Esophagus muscularis mucosa (tissue), 4 donors: ENCODE results near the gene RIN3. TPM values are rescaled to one million over a fixed set of nuclear protein-coding genes. Genes with fewer than 3 reads are reported as not detected.

Experiments used
- DNase-seq: peaks from one replicate; pipeline ENCODE4 v3.0.0-alpha.2; 2017; ENCODE audit errors: extremely low spot score
- H3K27ac ChIP-seq, 4 donors: fragments of 200-600 bp; sonication (generic); replicated peaks in 1 of 4; 1 replicate in 3 of 4; 2 replicates in 1 of 4; pipeline ENCODE4 v1.5.1; 2016 to 2019; ENCODE audit warnings: mild to moderate bottlenecking in 1 of 4
- H3K27me3 ChIP-seq, 4 donors: fragments of 200-600 bp; sonication (generic); one replicate each; pipeline versions ENCODE4 v1.5.1 to v1.6.0; 2016 to 2019
- H3K36me3 ChIP-seq, 4 donors: fragments of 200-600 bp; sonication (generic); one replicate each; pipeline ENCODE4 v1.5.1; 2016 to 2019
- H3K4me1 ChIP-seq, 4 donors: fragments of 200-600 bp; sonication (generic); one replicate each; pipeline ENCODE4 v1.5.1; 2016 to 2019
- H3K4me3 ChIP-seq, 4 donors: fragments of 200-600 bp; sonication (generic); 1 replicate in 2 of 4; 2 replicates in 2 of 4; pipeline ENCODE4 v1.5.1; 2016 to 2019; ENCODE audit warnings: mild to moderate bottlenecking in 4 of 4, moderate library complexity in 1 of 4
- H3K9me3 ChIP-seq, 4 donors: fragments of 200-600 bp; sonication (generic); 1 replicate in 3 of 4; 2 replicates in 1 of 4; pipeline ENCODE4 v1.5.1; 2016 to 2019
- CTCF ChIP-seq, 3 experiments: fragments of 200-600 bp in 2 of 3; fragments of 450-650 bp in 1 of 3; sonication (generic) in 2 of 3; IDR thresholded peaks; one replicate each; pipeline ENCODE4 v1.5.1; 2017 to 2019; ENCODE audit warnings: antibody characterized with exemption in 3 of 3, mild to moderate bottlenecking in 2 of 3, moderate library complexity in 1 of 3
- EP300 ChIP-seq: sonication (generic); formaldehyde crosslinking; IDR thresholded peaks from one replicate; pipeline ENCODE4 v1.6.1; 2017; ENCODE audit warnings: antibody characterized with exemption
- POLR2A ChIP-seq: fragments of 450-650 bp; IDR thresholded peaks from one replicate; pipeline ENCODE4 v1.6.1; 2017; ENCODE audit warnings: antibody characterized with exemption, moderate library complexity, mild to moderate bottlenecking, low read depth
- POLR2AphosphoS5 ChIP-seq, 2 donors: sonication (generic); formaldehyde crosslinking; IDR thresholded peaks; one replicate each; pipeline ENCODE4 v1.6.1; 2017; ENCODE audit warnings: antibody characterized with exemption in 2 of 2
- WGBS: methylation state at CpG from one replicate; pipeline ENCODE4 v1.1.5; 2018; 5-methylcytosine and 5-hydroxymethylcytosine counted together
- intact Hi-C: fragments of 100-400 bp; cut with DNase I; formaldehyde crosslinking; loops from one replicate; pipeline ENCODE4 v1.15.1; 2023
- total RNA-seq, 4 donors: library from RNA; depleted of rRNA; stranded (reverse); fragments of >200 nt; gene quantifications; one replicate each; pipeline versions ENCODE4 v1.1.0 to v1.2.1, GENCODE V29; 2016

Gene RIN3
- total RNA-seq, 4 donors from 2014 or later = 10.6 to 20.0 (median 13.1) TPM

GRCh38 chr14:92663049-92663448, 149.5 kb downstream of the RIN3 start:
- H3K27me3 ChIP-seq = no peaks in the 10 kb centered on the region
- H3K27ac ChIP-seq = no peak overlapping the region
- H3K4me3 ChIP-seq = no peak overlapping the region
- intact Hi-C loops = no loop called here
- no peak for DNase-seq
- TF ChIP-seq POLR2AphosphoS5 (IDR thresholded peaks at IDR 0.05) = no peak
- TF ChIP-seq POLR2A = no peak
- no peak for TF ChIP-seq EP300
- TF ChIP-seq CTCF (IDR thresholded peaks at IDR 0.05) = no peak
- peaks cover 15 to 19% (median 17%) of the 10 kb centered on the region in 4 donors for H3K4me1 ChIP-seq
- no peaks in the 10 kb centered on the region for H3K9me3 ChIP-seq
- 90% methylated on average over 7 of the region's 7 CpGs for WGBS
- H3K36me3 ChIP-seq = peaks cover 0 to 71% (median 36%) of the 10 kb centered on the region in 4 donors

GRCh38 chr14:92665661-92666110, 152.1 kb downstream of the RIN3 start:
- DNase-seq = no peak
- Histone ChIP-seq H3K27me3 (no peaks in the 10 kb centered on the region), H3K9me3 (no peaks in the 10 kb centered on the region), H3K27ac (peak overlapping the region in 2 of 4 donors; percentile 23 to 44), H3K4me1 (peaks cover 0 to 7% (median under 1%) of the 10 kb centered on the region in 4 donors), H3K4me3 (no peak overlapping the region), H3K36me3 (peaks cover 0 to 63% (median 21%) of the 10 kb centered on the region in 4 donors)
- WGBS = 38% methylated on average over 8 of the region's 8 CpGs
- intact Hi-C loops = no loop called here
- TF ChIP-seq CTCF (IDR thresholded peaks at IDR 0.05) = no peak
- no peak for TF ChIP-seq EP300
- no peak for TF ChIP-seq POLR2A
- TF ChIP-seq POLR2AphosphoS5 (IDR thresholded peaks at IDR 0.05) = no peak

GRCh38 chr14:92666251-92666650, 152.7 kb downstream of the RIN3 start:
- no peak for DNase-seq
- TF ChIP-seq POLR2AphosphoS5 (IDR thresholded peaks at IDR 0.05) (no peak), EP300 (no peak), POLR2A (no peak), CTCF (IDR thresholded peaks at IDR 0.05) (no peak)
- H3K4me1 ChIP-seq = peaks cover 0 to 7% (median 0%) of the 10 kb centered on the region in 4 donors
- H3K27ac ChIP-seq = peak overlapping the region in 2 of 4 donors; percentile 23 to 44
- intact Hi-C loops = no loop called here
- H3K9me3 ChIP-seq = no peaks in the 10 kb centered on the region
- H3K27me3 ChIP-seq = no peaks in the 10 kb centered on the region
- H3K36me3 ChIP-seq = peaks cover 0 to 57% (median 19%) of the 10 kb centered on the region in 4 donors
- H3K4me3 ChIP-seq = no peak overlapping the region
- WGBS = 95% methylated on average over 9 of the region's 9 CpGs

- Histone ChIP-seq H3K27ac (no peak overlapping the region), H3K36me3 (peaks cover 0 to 36% (median 10%) of the 10 kb centered on the region in 4 donors), H3K4me1 (peaks cover 0 to 7% (median 0%) of the 10 kb centered on the region in 4 donors), H3K27me3 (no peaks in the 10 kb centered on the region), H3K9me3 (no peaks in the 10 kb centered on the region), H3K4me3 (no peak overlapping the region)
- DNase-seq = no peak
- WGBS = 76% methylated on average over 3 of the region's 4 CpGs
- intact Hi-C loops = no loop called here
- TF ChIP-seq POLR2AphosphoS5 (IDR thresholded peaks at IDR 0.05) (no peak), POLR2A (no peak), CTCF (IDR thresholded peaks at IDR 0.05) (no peak)
Measured at GRCh38 chr14:92668276-92668973, 154.8 kb downstream of the RIN3 start.
